B cell (primary cell): ENCODE measurements around the gene IKZF3. TPM values are rescaled to one million over a fixed set of nuclear protein-coding genes. Genes with fewer than 3 reads are reported as not detected.

Source experiments
- ATAC-seq: fragments of 200-7000 bp; cut with Tn5 transposase; one replicate; pipeline ENCODE4 v1.10.0; 2021; ENCODE audit warnings: low read depth, mild to moderate bottlenecking, moderate number of reproducible peaks, moderate library complexity
- CTCF ChIA-PET: fragments of 350-600 bp; sonication (Branson Sonifier 250); formaldehyde crosslinking; loops from one replicate; lab custom pipeline; 2021; ENCODE audit warnings: antibody characterized with exemption, inconsistent platforms; lab: Charles Lee
- POLR2A ChIA-PET: fragments of 350-600 bp; sonication (Branson Sonifier 250); formaldehyde crosslinking; loops from one replicate; lab custom pipeline; 2021; ENCODE audit warnings: antibody characterized with exemption; lab: Charles Lee
- DNase-seq: peaks from one replicate; pipeline ENCODE4 v3.0.0; 2013
- H2AFZ ChIP-seq: 2 replicates; pipeline ENCODE4 v1.6.1; 2012; ENCODE audit warnings: mild to moderate bottlenecking, low read depth, low read length; ENCODE audit not compliant: insufficient read depth, poor library complexity, severe bottlenecking
- H3K27ac ChIP-seq, 2 donors: 1 replicate in 1 of 2; 2 replicates in 1 of 2; pipeline ENCODE4 v1.5.1; 2012 to 2013; ENCODE audit warnings: low read length in 2 of 2, mild to moderate bottlenecking in 2 of 2, moderate library complexity in 1 of 2
- H3K27me3 ChIP-seq, 4 experiments: fragments of 200-600 bp in 1 of 4; sonication (generic) in 1 of 4; replicated peaks in 1 of 4; 1 replicate in 2 of 4; 2 replicates in 2 of 4; pipeline versions ENCODE4 v1.6.1 to v1.7.0; 2013 to 2016; ENCODE audit warnings: low read length in 3 of 4, mild to moderate bottlenecking in 2 of 4, mixed read lengths in 1 of 4, moderate library complexity in 1 of 4; ENCODE audit not compliant: insufficient read depth in 4 of 4, control insufficient read depth in 3 of 4; ENCODE audit errors: control extremely low read depth in 1 of 4
- H3K36me3 ChIP-seq, 2 experiments: replicated peaks in 1 of 2; 1 replicate in 1 of 2; 2 replicates in 1 of 2; pipeline versions ENCODE4 v1.6.1 to v1.7.1; 2013; ENCODE audit warnings: low read length in 1 of 2; ENCODE audit not compliant: insufficient read depth in 2 of 2, control insufficient read depth in 1 of 2; ENCODE audit errors: control extremely low read depth in 1 of 2, extremely low read depth in 1 of 2
- H3K4me1 ChIP-seq, 2 donors: fragments of 200-600 bp in 1 of 2; sonication (generic) in 1 of 2; 1 replicate in 1 of 2; 2 replicates in 1 of 2; pipeline versions ENCODE4 v1.5.1 to v1.6.1; 2013 to 2017; ENCODE audit warnings: low read length in 2 of 2; ENCODE audit not compliant: control insufficient read depth in 2 of 2, insufficient read depth in 2 of 2
- H3K4me2 ChIP-seq: replicated peaks from 2 replicates; pipeline ENCODE3; 2012; ENCODE audit warnings: mild to moderate bottlenecking, low read depth, low read length; ENCODE audit not compliant: poor library complexity, severe bottlenecking
- H3K4me3 ChIP-seq, 5 experiments: fragments of 200-600 bp in 1 of 5; sonication (generic) in 1 of 5; 1 replicate in 3 of 5; 2 replicates in 2 of 5; pipeline versions ENCODE4 v1.5.1 to v1.7.0; 2011 to 2016; ENCODE audit warnings: low read length in 4 of 5, mild to moderate bottlenecking in 4 of 5, low read depth in 2 of 5, control low read depth in 1 of 5, moderate library complexity in 1 of 5; ENCODE audit not compliant: insufficient read depth in 1 of 5; ENCODE audit errors: control extremely low read depth in 1 of 5, extremely low read depth in 1 of 5
- H3K79me2 ChIP-seq: fragments of 200-600 bp; sonication (generic); one replicate; pipeline ENCODE4 v1.6.0; 2016; ENCODE audit warnings: low read length; ENCODE audit not compliant: control insufficient read depth, insufficient read depth
- H3K9ac ChIP-seq: fragments of 200-600 bp; sonication (generic); 2 replicates; pipeline ENCODE4 v1.6.1; 2017; ENCODE audit warnings: mild to moderate bottlenecking, low read length, moderate library complexity
- H3K9me3 ChIP-seq, 3 donors: one replicate each; pipeline versions ENCODE4 v1.6.1 to v1.7.1; 2013; ENCODE audit warnings: low read length in 2 of 3; ENCODE audit not compliant: control insufficient read depth in 2 of 3, insufficient read depth in 1 of 3; ENCODE audit errors: control extremely low read depth in 1 of 3
- H4K20me1 ChIP-seq: 2 replicates; pipeline ENCODE4 v1.6.0; 2012; ENCODE audit warnings: mild to moderate bottlenecking, low read length; ENCODE audit not compliant: insufficient read depth, control insufficient read depth, poor library complexity, severe bottlenecking
- H3K27ac Mint-ChIP-seq: one replicate; pipeline ENCODE4 v1.8.0; 2021; ENCODE audit warnings: mixed read lengths
- H3K27me3 Mint-ChIP-seq: one replicate; pipeline ENCODE4 v1.8.0; 2021; ENCODE audit warnings: mixed read lengths
- H3K4me1 Mint-ChIP-seq: one replicate; pipeline ENCODE4 v1.8.0; 2021; ENCODE audit warnings: mixed read lengths
- H3K4me3 Mint-ChIP-seq: one replicate; pipeline ENCODE4 v1.8.0; 2021; ENCODE audit warnings: mixed read lengths
- H3K9me3 Mint-ChIP-seq: one replicate; pipeline ENCODE4 v1.8.0; 2022; ENCODE audit warnings: mixed read lengths; ENCODE audit not compliant: insufficient read depth
- CTCF ChIP-seq: fragments of 200-600 bp; IDR thresholded peaks from one replicate; pipeline ENCODE4 v1.8.0; 2022; ENCODE audit warnings: antibody characterized with exemption, mild to moderate bottlenecking
- EZH2 ChIP-seq: IDR thresholded peaks from 2 replicates; pipeline ENCODE4 v1.6.1; 2012; ENCODE audit warnings: borderline replicate concordance, low read depth, mild to moderate bottlenecking, moderate library complexity, low read length; ENCODE audit not compliant: insufficient read depth, poor library complexity, severe bottlenecking
- WGBS: methylation state at CpG from one replicate; pipeline ENCODE4 v1.1.5; 2013; ENCODE audit warnings: missing lambda C conversion rate; ENCODE audit not compliant: insufficient coverage; 5-methylcytosine and 5-hydroxymethylcytosine counted together
- intact Hi-C: fragments of 100-400 bp; cut with micrococcal nuclease; formaldehyde crosslinking; loops from one replicate; pipeline ENCODE4 v1.10.0; 2022
- polyA plus RNA-seq: library from polyadenylated mRNA; depleted of rRNA; stranded (reverse); fragments of >200 nt; gene quantifications from 2 replicates; pipeline ENCODE4 v1.2.3, GENCODE V29; 2012
- total RNA-seq, 2 donors: library from RNA; stranded (reverse); fragments of 120-200 nt in 1 of 2; gene quantifications; 1 replicate in 1 of 2; 2 replicates in 1 of 2; pipeline versions ENCODE4 v1.2.3 to v1.2.4, GENCODE V29; 2013 to 2022

The IKZF3 gene
- total and polyA plus RNA-seq, 2 donors (not counting 1 experiment from before 2014, with no cell fraction given), result 63.0 to 178 TPM

DNA sequence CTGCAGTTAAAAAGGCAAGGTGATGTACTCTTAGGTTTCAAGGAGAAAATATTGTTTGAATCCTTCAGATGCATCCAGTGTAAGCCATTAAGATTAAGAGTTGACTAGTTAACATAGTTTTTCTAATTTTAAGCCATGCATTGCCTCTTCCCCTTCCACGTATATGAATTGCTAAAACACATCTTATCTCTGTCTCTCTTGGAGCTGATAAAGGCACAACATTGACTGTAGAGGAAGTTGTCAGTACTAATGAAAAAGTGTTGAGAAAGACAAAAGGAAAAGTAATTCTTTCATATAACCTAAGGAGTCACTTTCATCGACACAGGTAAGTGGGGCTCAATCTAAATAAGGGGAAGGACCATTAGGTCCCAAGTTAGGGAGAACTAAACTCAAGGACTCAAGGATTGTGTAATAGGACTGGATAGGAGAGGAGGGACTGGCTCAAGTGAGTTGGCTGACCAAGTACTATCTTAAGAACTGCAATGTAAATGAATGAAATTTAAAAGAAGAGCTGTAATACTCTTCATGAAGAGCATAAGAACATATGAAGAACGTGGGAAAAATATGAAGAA, 70.7 kb downstream of the IKZF3 start:
- POLR2A ChIA-PET, result interaction anchor here (1.0 to 3.7 kb wide), 10 partner anchors 9 to 77 kb away, joined by 3 to 48 read pairs (median 4); no protein-coding TSS in a partner anchor
- H3K9ac ChIP-seq, result peak overlapping the region; percentile 30
- peak overlapping the region in 3 of 5 experiments; percentile 0 to 30 (median 3) for H3K4me3 ChIP-seq
- H3K27ac ChIP-seq, result peak overlapping the region; percentile 61 to 86
- TF ChIP-seq EZH2 (no peak), CTCF (no peak)
- no peaks in the 10 kb centered on the region for H3K27me3 ChIP-seq
- WGBS, result no CpG with 5 or more reads among the region's 3 CpGs
- H4K20me1 ChIP-seq, result peaks cover 5% of the 10 kb centered on the region
- no peak overlapping the region for H2AFZ ChIP-seq
- H3K36me3 ChIP-seq, result peaks cover 6 to 51% of the 10 kb centered on the region in 2 experiments
- peaks cover 66% of the 10 kb centered on the region for H3K4me1 Mint-ChIP-seq
- H3K79me2 ChIP-seq, result peaks cover 73% of the 10 kb centered on the region
- H3K27ac Mint-ChIP-seq, result peak overlapping the region; percentile 91
- H3K9me3 Mint-ChIP-seq, result no peaks in the 10 kb centered on the region
- H3K27me3 Mint-ChIP-seq, result no peaks in the 10 kb centered on the region
- peaks cover 72 to 80% of the 10 kb centered on the region in 2 donors for H3K4me1 ChIP-seq
- DNase-seq (no peak), ATAC-seq (no peak)
- CTCF ChIA-PET, result interaction anchor here (0.6 to 4.5 kb wide), 14 partner anchors 9 to 172 kb away, joined by 3 to 31 read pairs (median 4); partner anchors contain the start of gene MIEN1
- peak overlapping the region; percentile 83 for H3K4me3 Mint-ChIP-seq
- intact Hi-C loops, result loop anchor here (1.0 kb wide), 1 partner anchor 11 kb away; no protein-coding TSS in a partner anchor
- peak overlapping the region; percentile 63 for H3K4me2 ChIP-seq
- H3K9me3 ChIP-seq, result no peaks in the 10 kb centered on the region
